ENCODE results near the gene DCAF11.
A peak's percentile ranks its signal among the peaks of the same experiment; 100 is the strongest.

DCAF11 gene

DNA sequence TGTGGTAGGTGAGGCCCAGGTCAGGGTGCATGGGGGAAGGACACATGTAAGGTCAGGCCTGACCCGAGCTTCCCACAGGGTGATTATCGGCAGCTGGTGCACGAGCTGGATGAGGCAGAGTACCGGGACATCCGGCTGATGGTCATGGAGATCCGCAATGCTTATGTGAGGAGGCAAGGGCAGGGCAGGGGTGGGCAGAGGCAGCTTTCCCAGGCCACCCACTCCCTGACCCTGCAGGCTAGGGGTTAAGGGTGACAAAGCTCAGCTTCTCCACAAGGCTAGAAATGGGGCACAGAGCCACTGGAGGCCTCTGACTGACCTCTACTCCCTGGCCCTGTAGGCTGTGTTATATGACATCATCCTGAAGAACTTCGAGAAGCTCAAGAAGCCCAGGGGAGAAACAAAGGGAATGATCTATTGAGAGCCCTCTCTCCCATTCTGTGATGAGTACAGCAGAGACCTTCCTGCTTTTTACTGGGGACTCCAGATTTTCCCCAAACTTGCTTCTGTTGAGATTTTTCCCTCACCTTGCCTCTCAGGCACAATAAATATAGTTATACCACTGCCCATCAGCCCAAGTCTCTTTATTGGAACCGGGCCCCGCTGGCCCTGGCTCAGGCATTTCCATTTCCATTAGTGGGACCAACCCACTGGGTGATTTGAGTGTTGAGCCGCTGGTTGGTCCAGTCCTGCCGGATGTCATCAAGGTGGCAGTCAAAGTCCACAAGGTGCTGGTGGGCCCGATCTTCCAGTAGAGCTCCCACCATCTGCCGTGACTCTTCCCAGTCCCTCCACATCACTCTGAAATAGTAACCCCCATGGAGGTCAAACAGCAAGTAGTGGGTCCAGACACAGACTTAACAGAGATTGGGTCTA is 24.1 kb downstream of the DCAF11 start:
- Histone ChIP-seq H3K9ac (ENCODE audit: low read length) (no peak overlapping the region), H3K9me3 (ENCODE audit: insufficient read depth, low read length) (no peaks in the 10 kb centered on the region), H3K9me2 (replicated peaks; ENCODE audit: insufficient read depth, low read length) (no peaks in the 10 kb centered on the region), H3F3A (ENCODE audit: insufficient read depth) (peaks cover 39% of the 10 kb centered on the region), H4K20me1 (ENCODE audit: low read depth, low read length) (no peaks in the 10 kb centered on the region), H3K79me2 (ENCODE audit: insufficient read depth, low read length) (peaks cover 20% of the 10 kb centered on the region), H3K36me3 (ENCODE audit: low read length) (no peaks in the 10 kb centered on the region), H2AFZ (ENCODE audit: low read depth, low read length, severe bottlenecking) (no peak overlapping the region), H3K4me3 (ENCODE audit: insufficient read depth, low read length, poor library complexity, severe bottlenecking) (no peak overlapping the region), H3K27me3 (ENCODE audit: low read length) (no peaks in the 10 kb centered on the region), H3K4me2 (ENCODE audit: low read depth, low read length, poor library complexity, severe bottlenecking) (peak overlapping the region; percentile 89), H3K27ac (ENCODE audit: low read depth, low read length) (no peak overlapping the region)
- no peak for TF ChIP-seq EZH2phosphoT487 (conservative IDR thresholded peaks at IDR 0.05; ENCODE audit: low read length)

GRCh38 chr14:24139272-24139934 is 24.8 kb downstream of the DCAF11 start:
- Histone ChIP-seq H3K9me3 (ENCODE audit: insufficient read depth, low read length) (no peaks in the 10 kb centered on the region), H3K36me3 (ENCODE audit: low read length) (0 out of 2 replicates have a peak, but pooled peaks cover 2% of the 10 kb centered on the region), H3K79me2 (ENCODE audit: insufficient read depth, low read length) (peaks cover 20% of the 10 kb centered on the region), H2AFZ (ENCODE audit: low read depth, low read length, severe bottlenecking) (no peak overlapping the region), H3K9ac (ENCODE audit: low read length) (peak overlapping the region; percentile 80), H4K20me1 (ENCODE audit: low read depth, low read length) (no peaks in the 10 kb centered on the region), H3K4me3 (ENCODE audit: insufficient read depth, low read length, poor library complexity, severe bottlenecking) (peak overlapping the region; percentile 73), H3K4me2 (ENCODE audit: low read depth, low read length, poor library complexity, severe bottlenecking) (peak overlapping the region; percentile 89), H3F3A (ENCODE audit: insufficient read depth) (peaks cover 39% of the 10 kb centered on the region), H3K27me3 (ENCODE audit: low read length) (no peaks in the 10 kb centered on the region), H3K27ac (ENCODE audit: low read depth, low read length) (peak overlapping the region; percentile 23; the same call in 1 of the 2 replicates), H3K9me2 (replicated peaks; ENCODE audit: insufficient read depth, low read length) (no peaks in the 10 kb centered on the region)
- TF ChIP-seq EZH2phosphoT487 (conservative IDR thresholded peaks at IDR 0.05; ENCODE audit: low read length): no peak
- TF ChIP-seq, protein P1, sequence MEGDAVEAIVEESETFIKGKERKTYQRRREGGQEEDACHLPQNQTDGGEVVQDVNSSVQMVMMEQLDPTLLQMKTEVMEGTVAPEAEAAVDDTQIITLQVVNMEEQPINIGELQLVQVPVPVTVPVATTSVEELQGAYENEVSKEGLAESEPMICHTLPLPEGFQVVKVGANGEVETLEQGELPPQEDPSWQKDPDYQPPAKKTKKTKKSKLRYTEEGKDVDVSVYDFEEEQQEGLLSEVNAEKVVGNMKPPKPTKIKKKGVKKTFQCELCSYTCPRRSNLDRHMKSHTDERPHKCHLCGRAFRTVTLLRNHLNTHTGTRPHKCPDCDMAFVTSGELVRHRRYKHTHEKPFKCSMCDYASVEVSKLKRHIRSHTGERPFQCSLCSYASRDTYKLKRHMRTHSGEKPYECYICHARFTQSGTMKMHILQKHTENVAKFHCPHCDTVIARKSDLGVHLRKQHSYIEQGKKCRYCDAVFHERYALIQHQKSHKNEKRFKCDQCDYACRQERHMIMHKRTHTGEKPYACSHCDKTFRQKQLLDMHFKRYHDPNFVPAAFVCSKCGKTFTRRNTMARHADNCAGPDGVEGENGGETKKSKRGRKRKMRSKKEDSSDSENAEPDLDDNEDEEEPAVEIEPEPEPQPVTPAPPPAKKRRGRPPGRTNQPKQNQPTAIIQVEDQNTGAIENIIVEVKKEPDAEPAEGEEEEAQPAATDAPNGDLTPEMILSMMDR (IDR thresholded peaks at IDR 0.05; ENCODE audit: insufficient read depth, low read length, poor library complexity, severe bottlenecking): no peak

DNA sequence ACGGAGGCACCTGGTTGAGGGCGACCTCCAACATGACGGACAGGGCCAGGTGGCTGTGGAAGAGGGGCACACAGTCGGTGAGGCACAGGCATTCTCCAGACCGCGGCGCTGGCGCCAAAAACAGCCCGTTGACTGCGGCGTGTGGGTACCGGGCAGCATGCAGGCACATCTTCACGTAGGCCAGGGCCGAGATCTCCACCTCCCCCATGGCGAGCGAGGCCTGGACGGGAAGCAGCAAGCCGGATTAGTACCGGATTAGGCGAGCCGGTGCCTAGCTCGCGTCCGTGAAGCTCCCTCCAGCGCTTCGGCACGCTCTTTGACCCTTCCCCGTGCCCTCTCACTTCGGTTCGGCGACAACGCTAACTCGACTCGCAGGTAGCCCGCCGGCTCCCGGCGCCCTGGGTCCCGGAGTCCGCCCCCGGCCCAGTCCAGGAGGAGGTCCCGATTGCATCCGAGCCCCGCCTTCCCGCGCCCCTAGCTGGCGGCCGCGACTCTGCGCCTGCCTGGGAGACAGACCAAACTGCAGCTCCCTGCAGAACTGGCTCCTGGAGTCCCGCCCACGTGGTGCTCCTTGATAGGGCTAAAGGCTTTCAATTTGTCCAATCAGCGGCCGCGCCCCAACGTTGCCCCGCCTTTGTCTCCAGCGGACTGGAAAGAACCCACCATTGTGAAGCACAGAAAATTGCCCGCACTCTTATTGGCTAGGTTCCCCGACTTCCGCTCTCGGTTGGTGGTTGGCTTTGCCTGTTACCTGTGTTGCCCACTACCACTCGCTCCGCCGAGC is 26.7 kb downstream of the DCAF11 start, which contains the start of gene EMC9:
Gene EMC9, minus strand, starts transcription at position 495 of the 784 bp plus-strand sequence. Its CDS starts 287 bp downstream, at position 208.
- Histone ChIP-seq H3K4me3 (ENCODE audit: insufficient read depth, low read length, poor library complexity, severe bottlenecking) (peak within 1 kb of the TSS; percentile 73), H3K9me3 (ENCODE audit: insufficient read depth, low read length) (no peaks in the 10 kb centered on the region), H3K9me2 (replicated peaks; ENCODE audit: insufficient read depth, low read length) (no peaks in the 10 kb centered on the region), H3K9ac (ENCODE audit: low read length) (peak within 1 kb of the TSS; percentile 80), H3K27ac (ENCODE audit: low read depth, low read length) (peak within 1 kb of the TSS; percentile 87), H2AFZ (ENCODE audit: low read depth, low read length, severe bottlenecking) (peak within 1 kb of the TSS; percentile 84), H4K20me1 (ENCODE audit: low read depth, low read length) (no peaks in the 10 kb centered on the region), H3K4me2 (ENCODE audit: low read depth, low read length, poor library complexity, severe bottlenecking) (peak within 1 kb of the TSS; percentile 89), H3K79me2 (ENCODE audit: insufficient read depth, low read length) (peaks cover 32% of the 10 kb centered on the region), H3K36me3 (ENCODE audit: low read length) (0 out of 2 replicates have a peak, but pooled peaks cover 6% of the 10 kb centered on the region), H3F3A (ENCODE audit: insufficient read depth) (peaks cover 36% of the 10 kb centered on the region), H3K27me3 (ENCODE audit: low read length) (no peaks in the 10 kb centered on the region)
- TF ChIP-seq EZH2phosphoT487 (conservative IDR thresholded peaks at IDR 0.05; ENCODE audit: low read length): no peak
- TF ChIP-seq, protein P1 (IDR thresholded peaks at IDR 0.05; ENCODE audit: insufficient read depth, low read length, poor library complexity, severe bottlenecking): no peak
